ENCODE results near the gene SFXN5. TPM values are rescaled to one million over a fixed set of nuclear protein-coding genes. Genes with fewer than 3 reads are reported as not detected.

The SFXN5 gene
- total RNA-seq, 1 experiment from 2014 or later: 13.8 TPM

DNA sequence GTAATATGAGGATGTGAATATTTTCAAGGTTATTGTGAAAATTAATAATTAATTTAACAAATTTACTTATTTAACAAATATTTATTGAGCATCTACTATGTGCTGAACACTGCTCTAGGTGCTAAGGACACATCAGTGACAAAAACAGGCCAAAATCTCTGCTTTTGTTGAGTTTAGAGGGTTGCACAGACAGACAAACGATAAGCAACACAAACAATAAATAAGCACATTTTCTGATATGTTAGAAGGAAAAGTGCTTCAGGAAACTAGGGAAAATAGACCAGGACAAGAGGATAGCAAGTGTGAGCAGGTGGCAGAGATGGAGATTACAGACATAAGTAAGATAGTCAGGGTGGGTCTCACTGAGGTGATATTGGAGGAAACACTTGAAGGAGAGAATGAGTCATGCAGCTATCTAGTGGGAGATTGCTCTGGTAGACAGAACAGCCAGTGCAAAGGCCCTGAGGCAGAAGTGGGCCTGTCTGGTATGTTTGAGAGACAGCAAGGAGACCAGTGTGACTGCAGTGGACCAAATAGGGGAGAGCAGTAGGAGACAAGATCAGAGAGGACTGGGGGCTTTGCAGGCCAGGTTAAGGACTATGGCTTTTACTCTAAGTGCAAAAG, 38.3 kb downstream of the SFXN5 start:
- no peak for DNase-seq (ENCODE audit: low read depth)
- in situ Hi-C loops (cut with HindIII; ENCODE audit: low pct_unique_long_range_greater_than_20kb, low sequenced_read_pairs): no loop called here

DNA sequence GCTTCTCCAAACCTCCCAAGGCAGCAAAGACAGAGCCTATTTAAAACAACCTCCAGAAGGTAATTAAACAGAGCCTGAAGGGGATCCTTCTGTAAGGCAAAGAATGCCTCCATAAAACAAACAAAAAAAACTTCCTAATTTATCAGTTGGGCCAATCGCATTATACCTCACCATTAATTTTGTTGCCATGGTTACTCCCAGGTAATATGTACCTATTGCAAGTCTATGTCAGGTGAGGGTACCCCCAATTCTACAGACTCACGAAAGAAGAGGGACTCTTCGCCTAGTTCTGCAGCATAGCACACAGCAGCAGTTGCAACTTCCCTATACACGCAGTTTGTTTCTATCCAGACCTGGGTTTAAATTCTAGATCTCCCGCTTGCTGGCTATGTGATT, 38.8 kb downstream of the SFXN5 start:
- in situ Hi-C loops (cut with HindIII; ENCODE audit: low pct_unique_long_range_greater_than_20kb, low sequenced_read_pairs): no loop called here
- DNase-seq (ENCODE audit: low read depth): no peak

DNA sequence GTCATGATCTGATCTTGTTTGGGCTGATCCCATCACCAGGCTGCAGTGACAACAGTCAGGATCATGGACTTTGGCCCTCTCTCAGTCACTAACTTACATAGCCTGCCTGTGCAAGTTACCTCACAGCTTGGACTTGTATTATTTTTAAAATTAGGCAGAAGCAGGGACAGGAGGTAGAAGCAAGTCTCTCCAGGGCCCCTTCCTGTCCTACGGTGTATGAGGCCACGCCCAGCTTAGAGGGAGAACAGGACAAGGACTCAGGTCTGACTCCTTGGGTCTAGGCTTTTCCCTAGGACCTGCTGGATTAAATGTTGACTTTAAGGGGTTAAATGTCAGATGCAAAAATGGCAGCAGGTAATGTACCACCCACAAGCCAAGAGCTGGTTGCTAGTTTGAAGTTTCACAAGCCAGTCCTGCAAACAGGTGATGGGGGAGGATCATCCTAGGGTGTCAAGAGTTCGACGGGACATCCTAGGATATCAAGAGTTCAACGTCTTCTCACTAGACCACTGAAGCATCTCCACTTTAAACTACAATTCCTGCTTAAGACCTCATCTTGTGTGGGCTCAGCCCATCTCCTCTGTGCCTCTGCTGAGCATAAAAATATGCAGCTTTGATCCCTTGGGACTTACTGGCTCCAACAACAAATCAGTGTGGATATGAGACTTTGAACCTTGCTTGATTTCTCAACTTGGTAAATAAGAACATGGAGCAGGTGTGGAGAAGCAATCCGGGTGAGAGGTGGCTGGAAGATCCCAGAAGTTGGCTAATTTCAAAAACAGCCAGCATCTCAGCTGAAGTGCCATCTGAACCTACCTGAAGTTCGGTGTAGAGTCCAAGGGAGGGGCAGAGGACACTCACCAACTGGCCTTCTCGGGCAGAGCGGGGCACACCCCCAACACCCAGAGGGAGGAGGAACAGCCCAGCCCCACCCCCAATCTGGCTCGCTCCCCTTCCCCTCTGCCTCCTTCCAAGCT, 39.5 kb downstream of the SFXN5 start:
- DNase-seq (ENCODE audit: low read depth): no peak
- in situ Hi-C loops (cut with HindIII; ENCODE audit: low pct_unique_long_range_greater_than_20kb, low sequenced_read_pairs): no loop called here

DNA sequence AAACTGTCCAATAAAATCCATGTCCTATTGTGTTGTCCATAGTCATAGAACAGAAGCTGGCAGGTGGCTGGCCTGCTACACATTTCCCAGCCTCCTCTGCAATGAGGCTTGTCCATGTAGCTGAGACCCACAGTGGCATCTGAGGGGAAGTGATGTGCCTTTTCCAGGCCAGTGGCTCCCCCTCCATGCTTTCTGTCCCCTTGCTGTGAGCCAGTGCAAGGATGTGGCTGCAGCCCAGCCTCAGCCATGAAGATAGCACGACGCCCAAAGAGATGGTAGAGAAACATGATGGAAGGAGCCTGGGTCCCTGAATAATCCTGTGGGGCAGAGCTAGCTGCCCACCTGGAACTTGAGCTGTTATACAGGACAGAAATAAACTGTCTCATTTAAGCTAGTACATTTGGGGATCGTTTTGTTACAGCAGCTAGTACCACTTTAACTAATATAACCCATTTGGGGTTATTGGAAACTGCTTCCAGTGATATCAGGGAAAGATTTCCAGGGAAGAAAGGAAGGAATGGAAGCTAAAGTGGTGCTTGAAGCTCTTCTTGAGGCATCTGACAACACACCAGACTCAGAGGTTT, 40.3 kb downstream of the SFXN5 start:
- no peak for DNase-seq (ENCODE audit: low read depth)
- in situ Hi-C loops (cut with HindIII; ENCODE audit: low pct_unique_long_range_greater_than_20kb, low sequenced_read_pairs): no loop called here

DNA sequence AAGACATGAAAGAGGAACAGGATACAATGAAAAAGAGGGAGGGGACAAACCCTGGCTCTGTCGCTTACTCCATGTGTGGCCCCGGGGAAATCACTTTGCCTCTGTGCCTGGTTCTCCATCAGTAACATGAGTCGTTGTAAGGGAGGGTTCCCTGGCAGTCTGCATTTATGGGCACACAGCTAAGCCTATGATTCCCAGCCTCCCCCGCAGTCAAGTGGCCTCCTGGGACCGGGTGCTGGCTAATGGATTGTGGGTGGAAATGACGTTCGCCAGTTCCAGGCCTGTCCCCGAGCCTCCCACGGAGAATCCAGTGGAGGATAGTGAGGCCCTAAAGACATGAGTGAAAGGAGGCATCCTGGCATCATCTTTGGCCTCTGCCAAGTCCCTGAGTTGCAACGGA, 42.7 kb downstream of the SFXN5 start:
- no peak for DNase-seq (ENCODE audit: low read depth)
- in situ Hi-C loops (cut with HindIII; ENCODE audit: low pct_unique_long_range_greater_than_20kb, low sequenced_read_pairs): no loop called here

DNA sequence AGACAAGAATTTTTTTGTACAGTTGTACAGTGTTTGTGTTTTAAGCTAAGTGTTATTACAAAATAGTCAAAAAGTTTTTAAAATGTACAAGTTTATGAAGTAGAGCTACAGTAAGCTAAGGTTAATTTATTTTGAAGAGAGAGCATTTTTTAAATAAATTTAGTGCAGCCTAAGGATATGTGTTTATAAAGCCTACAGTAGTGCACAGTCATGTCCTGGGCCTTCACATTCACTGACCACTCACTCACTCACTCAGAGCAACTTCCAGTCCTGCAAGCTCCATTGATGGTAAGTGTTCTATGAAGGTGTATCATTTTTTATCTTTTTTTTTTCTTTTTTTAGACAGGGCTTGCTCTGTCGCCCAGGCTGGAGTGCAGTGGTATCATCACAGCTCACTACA, 44.2 kb downstream of the SFXN5 start:
- DNase-seq (ENCODE audit: low read depth): no peak
- in situ Hi-C loops (cut with HindIII; ENCODE audit: low pct_unique_long_range_greater_than_20kb, low sequenced_read_pairs): no loop called here

DNA sequence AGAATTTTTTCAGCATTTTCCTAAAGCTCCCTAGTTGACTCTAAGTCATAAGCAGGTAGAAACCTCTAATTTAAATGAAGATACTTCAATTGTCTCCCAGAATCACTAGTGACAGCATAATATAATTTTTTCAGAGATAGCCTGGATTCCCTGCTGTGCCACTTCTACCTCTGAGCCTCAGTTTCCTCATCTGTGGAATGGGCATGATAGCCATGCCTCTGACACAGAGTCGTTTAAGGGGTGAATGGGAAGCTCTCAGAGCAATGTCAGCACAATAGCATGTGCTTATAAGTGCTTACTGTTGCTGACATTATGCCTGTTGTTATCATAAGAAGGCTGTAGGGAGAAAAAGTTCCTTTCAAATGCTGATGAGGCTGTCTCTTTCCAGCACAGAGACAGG, 48.0 kb downstream of the SFXN5 start:
- in situ Hi-C loops (cut with HindIII; ENCODE audit: low pct_unique_long_range_greater_than_20kb, low sequenced_read_pairs): no loop called here
- DNase-seq (ENCODE audit: low read depth): no peak

DNA sequence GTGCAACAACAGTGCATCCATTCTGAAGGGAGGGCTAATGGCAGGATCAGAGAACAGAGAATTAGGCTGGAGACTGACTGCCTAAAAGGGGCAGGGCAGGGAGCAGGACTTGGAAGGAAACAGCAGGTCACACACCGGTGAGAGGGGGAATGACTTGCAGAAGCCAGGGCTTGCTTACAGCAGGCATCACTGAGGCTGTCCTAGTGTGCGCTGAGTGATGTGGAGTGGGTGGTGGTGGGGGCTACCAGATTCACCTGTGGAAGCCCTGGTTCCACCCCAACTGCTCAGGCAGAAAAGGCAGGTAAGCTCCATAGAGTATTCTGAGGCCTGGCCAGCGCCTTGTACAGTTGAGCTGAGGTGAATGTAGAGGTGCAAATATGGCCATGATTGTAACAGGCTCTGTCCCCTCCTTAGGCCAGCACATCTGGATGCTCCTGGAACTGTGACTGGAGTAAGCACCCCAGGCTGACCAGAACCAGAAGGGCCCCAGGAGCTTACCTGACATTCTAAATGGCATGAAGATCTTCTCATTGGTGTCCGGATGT, 49.4 kb downstream of the SFXN5 start:
- in situ Hi-C loops (cut with HindIII; ENCODE audit: low pct_unique_long_range_greater_than_20kb, low sequenced_read_pairs): no loop called here
- peak; percentile 12 for DNase-seq (ENCODE audit: low read depth)

DNA sequence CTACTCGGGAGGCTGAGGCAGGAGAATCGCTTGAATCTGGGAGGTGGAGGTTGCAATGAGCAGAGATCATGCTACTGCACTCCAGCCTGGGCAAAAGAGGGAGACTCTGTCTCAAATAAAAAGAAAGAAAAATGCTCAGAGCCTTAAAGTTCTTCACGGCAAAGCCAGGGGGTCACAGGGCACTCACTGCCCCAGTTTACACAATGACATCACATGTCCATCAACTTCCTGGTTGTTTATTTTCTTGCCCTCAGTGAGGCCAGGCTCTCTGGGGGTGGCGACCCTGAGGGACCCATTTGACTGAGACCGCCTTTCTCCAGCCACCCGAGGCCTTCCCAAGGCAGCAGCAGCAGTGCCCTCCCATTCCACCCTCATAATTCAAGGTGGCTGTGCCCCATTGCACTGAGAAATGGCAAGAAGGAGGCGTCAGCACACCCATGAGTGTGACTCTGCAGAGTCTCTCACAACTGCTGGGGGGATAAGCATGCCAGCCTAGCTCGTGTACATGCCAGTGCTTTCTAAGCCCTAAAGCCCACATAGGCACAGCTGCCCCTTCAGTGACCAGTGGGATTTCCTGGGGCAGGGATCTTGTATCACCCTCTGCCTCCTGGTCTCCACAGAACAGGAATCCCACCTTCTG, 50.0 kb downstream of the SFXN5 start:
- in situ Hi-C loops (cut with HindIII; ENCODE audit: low pct_unique_long_range_greater_than_20kb, low sequenced_read_pairs): no loop called here

DNA sequence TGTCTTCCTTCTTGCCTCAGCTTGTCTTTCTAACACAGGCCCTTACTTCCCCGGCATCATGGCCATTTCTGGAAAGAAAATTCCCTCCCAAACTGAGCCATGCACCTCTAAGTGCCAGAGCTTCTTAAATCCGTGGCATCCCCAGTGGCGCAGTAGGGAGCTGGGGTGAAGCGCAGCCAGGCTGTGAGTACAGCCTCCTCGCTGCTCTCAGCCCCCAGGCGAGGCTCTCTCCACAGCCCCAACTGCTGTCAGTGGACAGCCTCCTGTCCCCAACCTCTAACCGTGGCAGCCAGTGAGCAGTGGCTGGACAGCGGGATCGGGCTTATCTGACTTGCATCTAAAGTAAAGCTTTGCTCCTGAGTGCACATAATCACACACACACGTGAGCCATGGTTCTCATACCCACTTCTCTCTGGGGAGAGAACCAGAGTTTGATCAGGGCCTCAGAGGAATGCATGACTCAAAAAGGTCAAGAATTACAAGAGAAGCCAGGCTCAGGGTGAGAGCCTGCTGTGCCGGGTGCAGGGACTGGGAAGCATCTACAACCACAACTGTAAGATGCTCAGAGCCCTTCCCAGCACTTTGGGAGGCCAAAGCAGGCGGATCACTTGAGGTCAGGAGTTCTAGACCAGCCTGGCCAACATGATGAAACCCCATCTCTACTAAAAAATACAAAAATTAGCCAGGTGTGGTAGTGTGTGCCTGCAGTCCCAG, 50.7 kb downstream of the SFXN5 start:
- DNase-seq (ENCODE audit: low read depth): peak; percentile 90
- in situ Hi-C loops (cut with HindIII; ENCODE audit: low pct_unique_long_range_greater_than_20kb, low sequenced_read_pairs): no loop called here

More for the DNA sequence above, 50.0 kb downstream of the SFXN5 start:
- DNase-seq (ENCODE audit: low read depth): peak; percentile 75

DNA sequence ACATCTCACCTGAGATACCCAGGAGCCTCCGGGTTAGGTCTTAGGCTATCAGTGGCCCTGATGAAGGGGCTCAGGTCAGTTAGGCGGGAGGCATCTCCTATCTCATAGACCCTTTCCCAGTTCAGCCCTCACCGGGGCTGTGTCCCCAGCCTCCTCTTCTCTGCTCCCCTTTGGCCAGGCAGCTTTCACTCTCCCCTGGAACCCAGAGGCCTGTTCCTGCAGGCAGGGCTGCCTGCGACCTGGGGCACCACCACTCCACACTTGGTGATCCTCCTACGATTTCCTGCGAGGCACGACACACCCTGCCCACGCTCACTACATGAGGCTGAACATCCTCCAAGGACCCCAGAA, 51.2 kb downstream of the SFXN5 start:
- DNase-seq (ENCODE audit: low read depth): no peak
- in situ Hi-C loops (cut with HindIII; ENCODE audit: low pct_unique_long_range_greater_than_20kb, low sequenced_read_pairs): no loop called here

DNA sequence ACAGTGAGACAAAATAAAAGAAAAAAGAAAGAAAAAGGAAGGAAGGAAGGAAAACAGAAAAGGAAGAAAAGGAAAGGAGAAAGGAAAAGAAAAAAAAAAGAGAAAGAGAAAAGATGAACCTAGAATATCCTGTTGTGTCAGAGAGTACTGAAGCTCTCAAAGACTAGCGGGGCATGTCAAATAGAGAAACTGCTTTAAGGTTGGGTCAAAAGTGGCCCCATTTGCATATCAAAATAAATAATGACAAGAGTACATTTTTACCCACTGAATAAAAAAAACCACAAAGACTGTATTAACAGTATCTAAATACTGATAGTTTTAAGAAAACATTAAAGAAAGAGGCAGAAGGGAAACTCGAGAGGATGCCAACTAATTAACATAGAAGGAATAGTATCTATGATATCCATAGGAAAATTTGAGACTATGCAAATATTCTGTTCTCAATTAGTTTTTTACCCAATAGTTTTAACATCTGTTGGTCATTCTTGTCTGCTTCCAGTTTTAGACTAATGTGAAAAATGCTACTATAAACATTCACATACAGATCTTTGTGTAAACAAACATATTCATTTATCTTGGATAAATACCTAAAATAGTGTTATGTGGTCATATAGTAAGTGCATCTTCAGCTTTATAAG, 53.2 kb downstream of the SFXN5 start:
- DNase-seq (ENCODE audit: low read depth): peak; percentile 16
- in situ Hi-C loops (cut with HindIII; ENCODE audit: low pct_unique_long_range_greater_than_20kb, low sequenced_read_pairs): no loop called here

DNA sequence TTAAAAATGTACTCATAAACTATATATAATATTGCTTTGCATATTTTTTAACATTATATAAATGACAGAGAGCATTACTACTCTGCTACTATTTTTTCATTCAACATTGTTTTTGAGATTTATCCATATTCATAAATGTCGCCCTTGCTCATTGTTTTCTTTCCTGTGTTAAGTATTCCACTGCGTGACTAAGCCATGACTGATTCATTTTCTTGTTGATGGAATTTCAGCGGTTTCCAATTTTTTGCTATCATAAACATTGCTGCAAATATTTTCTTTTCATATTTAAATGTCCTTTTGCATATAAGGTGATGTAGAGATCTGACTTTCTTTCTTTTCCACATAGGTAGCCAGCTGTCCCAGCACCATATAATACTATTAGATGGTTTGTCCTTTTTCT, 57.6 kb downstream of the SFXN5 start:
- in situ Hi-C loops (cut with HindIII; ENCODE audit: low pct_unique_long_range_greater_than_20kb, low sequenced_read_pairs): no loop called here
- no peak for DNase-seq (ENCODE audit: low read depth)

DNA sequence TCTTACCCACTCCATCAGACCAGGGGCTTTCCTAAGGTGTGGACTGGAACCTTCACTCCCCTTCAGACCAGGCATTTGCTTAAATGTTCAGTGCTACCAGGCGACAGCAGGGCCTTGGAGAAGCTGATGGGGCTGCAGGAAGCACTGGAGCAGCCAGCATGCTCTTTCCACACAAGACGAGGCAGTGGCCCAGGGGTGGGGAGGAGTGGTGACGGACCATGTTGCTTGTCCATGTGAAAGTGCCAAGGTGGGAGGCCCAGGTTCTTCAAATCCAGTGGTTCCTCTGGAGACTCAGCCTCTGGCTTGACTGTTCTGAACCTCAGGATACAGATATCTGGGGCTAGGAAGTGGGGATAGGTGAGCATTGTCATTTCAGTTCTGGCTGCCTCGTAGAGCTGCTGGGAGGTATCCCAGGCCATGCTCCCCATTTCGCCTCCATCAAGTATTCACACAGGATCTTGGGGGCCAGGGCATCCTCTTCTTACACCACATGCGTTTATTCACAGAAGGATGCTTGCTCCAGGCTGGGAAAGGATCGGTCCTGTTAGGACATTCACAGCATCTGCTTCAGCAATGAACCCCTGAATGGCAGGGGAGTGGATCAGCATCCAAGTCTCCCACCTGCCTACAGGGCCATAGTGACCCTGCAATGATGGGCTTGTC, 62.2 kb downstream of the SFXN5 start:
- DNase-seq (ENCODE audit: low read depth): no peak
- in situ Hi-C loops (cut with HindIII; ENCODE audit: low pct_unique_long_range_greater_than_20kb, low sequenced_read_pairs): no loop called here

DNA sequence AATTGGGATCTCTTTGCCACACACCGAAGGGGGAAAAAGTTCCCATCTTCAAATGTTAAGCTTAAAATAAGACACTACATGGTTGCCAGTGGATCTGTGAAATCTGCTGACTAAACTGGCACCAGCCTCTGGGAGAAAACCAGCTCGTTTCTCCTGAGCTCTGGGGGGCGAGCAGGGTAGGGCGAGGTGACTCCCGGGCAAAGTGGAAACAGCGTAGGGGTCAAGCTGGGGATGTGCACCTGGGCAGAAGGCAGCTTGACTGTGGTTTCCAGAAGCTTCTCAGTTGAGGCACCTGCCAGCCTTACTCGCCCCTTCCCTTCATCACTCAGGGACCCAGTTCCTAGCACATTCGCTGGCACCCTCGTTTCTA, 62.8 kb downstream of the SFXN5 start:
- no peak for DNase-seq (ENCODE audit: low read depth)
- in situ Hi-C loops (cut with HindIII; ENCODE audit: low pct_unique_long_range_greater_than_20kb, low sequenced_read_pairs): no loop called here

DNA sequence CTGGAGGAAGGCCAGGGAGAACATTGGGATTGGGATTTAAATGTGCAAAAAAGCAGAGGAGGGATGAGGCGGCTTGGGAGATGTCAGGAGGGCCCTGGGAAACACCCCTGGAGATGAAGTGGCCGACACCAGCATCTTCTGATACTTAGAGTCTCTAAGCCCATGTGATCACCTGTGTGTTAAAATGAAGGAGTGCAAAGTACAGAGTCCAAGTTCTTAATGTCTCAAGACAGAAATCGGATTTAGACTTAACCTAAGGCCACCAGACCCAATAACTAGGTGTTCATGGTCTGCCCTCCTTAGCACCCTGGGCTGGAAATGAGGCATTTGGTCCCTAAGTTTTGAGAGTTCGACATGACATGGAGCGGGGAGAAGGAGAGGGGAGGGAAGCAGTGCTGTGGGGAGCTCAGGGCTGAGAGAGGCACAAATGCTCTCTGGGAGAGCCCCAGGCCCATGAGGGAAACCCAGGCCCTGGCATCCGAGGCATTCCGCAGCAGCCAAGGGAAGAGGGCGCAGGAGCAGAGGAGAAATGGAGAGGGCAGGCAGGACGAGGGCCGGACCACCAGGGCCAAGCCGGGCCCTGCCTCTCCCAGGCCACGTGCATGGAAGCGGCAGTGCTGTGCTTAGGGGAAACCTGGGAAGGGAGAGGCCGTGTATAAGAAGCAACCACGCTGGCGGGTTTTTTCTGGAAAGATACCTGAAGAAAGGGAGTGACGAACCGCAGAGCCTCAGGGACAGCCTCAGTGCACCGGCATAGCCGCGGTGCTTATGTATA, 63.3 kb downstream of the SFXN5 start:
- no peak for DNase-seq (ENCODE audit: low read depth)
- in situ Hi-C loops (cut with HindIII; ENCODE audit: low pct_unique_long_range_greater_than_20kb, low sequenced_read_pairs): no loop called here

Data from Caki2 (cell line).